HG02884 (cell line): ENCODE results near the gene TPM3.
"Not testable (repeated sequence)": the region's sequence is repeated elsewhere in the genome, so short reads cannot be mapped to it uniquely, and the experiment has no call there.

Experiments used
- ATAC-seq: cut with Tn5 transposase; IDR thresholded peaks from one replicate; pipeline ENCODE4 v1.9.1; 2021; ENCODE audit warnings: mild to moderate bottlenecking, moderate library complexity; ENCODE audit not compliant: unreplicated experiment

Gene TPM3

GRCh38 chr1:154191990-154192461 lies at the start of gene TPM3:
Gene TPM3, minus strand, starts transcription at chr1:154192100. Its CDS starts 82 bp downstream, at chr1:154192018.
- ATAC-seq = no peak

DNA sequence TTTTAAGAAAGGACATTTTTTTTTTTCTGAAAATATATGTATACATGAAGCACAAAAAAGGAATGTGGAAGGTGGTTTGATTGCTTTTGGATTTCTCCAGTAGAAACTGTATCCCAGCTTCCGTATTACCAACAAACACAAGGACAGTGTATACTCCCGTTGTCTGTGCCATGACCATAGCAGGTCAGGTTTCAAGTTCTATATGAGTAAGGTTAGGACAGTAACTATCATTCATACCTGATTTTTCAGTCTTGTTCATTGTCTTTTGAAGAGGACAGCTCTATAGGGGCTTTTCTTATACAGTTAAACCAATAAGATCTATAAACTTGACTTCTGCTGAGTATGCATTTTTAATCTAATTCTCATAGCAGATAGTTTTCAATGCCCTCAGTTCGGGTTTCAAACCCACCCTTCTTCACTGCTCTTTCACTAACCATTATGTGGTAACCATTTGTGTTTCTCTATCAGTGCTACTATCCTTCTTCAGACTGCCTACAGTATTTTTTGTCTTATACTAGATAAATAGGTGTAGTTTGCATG lies 48.5 kb upstream of the TPM3 start:
- no peak for ATAC-seq

- ATAC-seq = no peak
These were observed 47.6 kb upstream of the TPM3 start for GRCh38 chr1:154239491-154239890.

DNA sequence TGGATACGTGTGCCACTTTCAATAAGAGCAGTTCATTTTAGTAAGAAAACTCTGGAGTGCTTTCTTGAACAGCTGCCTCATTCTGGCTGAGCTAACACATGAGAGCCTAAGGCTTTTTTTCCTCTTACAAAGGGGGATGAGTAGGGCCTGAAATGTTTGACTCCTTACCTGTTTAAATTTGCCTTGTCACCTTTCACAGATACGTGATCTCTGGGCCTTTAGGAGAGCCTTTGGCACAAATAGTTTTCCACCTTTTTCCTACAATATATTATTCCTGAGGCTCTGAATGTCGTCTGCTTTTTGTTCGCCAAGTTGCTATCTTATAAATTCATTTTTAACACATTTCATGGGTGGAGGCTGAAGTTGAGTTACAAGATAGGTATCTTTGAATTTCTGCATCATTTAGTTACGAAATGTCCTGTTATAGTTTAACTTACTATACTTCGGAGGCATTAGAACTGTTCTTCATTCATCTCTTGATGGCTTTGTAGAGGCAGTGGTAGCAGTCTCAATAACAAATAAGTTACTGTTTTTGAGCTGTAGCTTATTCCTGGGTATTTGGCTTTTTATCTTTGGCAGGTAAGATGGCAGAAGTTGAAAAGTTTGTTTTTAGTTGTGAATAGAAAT lies 46.1 kb upstream of the TPM3 start:
- ATAC-seq = no peak

DNA sequence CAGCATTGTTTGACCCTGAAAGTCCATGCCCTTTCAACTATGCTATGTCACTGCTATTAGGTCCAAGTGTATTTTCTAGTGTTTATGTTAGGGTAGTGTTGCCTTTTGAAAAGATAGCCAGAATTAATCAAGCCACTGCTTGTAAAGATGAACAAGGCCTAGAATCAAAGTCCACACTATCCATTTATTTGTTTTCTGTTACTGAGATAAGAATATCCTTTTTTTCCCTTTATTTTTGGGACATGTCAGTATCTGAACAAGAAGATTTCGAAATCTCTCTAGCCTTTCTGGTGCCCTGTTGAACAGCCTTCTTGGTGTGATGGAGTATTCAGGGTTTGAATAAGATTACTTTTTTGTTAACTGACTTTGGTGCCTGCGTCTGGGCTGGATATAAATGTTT lies 45.5 kb upstream of the TPM3 start:
- ATAC-seq = no peak

- ATAC-seq = no peak
These were observed 45.0 kb upstream of the TPM3 start for GRCh38 chr1:154236855-154237254.

GRCh38 chr1:154233127-154233526 lies 41.2 kb upstream of the TPM3 start:
- not testable (repeated sequence) for ATAC-seq

GRCh38 chr1:154231112-154231511 lies 39.2 kb upstream of the TPM3 start:
- ATAC-seq = not testable (repeated sequence)

GRCh38 chr1:154225370-154225769 lies 33.5 kb upstream of the TPM3 start:
- no peak for ATAC-seq

- ATAC-seq = no peak
These were observed 31.7 kb upstream of the TPM3 start for GRCh38 chr1:154223621-154224020.

- no peak for ATAC-seq
These were observed 31.0 kb upstream of the TPM3 start for GRCh38 chr1:154222918-154223317.

DNA sequence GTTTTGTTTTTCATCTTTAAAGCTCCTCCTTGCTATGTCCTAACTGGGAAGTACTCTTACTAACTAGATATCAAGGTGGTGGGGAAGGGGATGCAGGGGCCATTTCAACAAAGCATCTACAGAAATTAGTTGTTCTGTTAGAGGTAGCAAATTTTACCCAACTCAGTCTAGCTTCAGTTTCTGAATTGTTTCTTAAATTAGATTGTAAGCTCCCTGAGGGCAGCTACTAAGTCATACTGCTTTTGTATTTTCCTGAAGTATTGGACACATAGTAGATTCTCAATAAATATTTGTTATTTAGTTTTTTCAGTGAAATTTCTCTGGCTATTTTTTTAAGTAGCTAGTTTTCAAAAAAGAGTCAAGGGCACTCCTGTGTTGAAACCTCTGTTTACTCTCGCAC lies 30.6 kb upstream of the TPM3 start:
- ATAC-seq = no peak

DNA sequence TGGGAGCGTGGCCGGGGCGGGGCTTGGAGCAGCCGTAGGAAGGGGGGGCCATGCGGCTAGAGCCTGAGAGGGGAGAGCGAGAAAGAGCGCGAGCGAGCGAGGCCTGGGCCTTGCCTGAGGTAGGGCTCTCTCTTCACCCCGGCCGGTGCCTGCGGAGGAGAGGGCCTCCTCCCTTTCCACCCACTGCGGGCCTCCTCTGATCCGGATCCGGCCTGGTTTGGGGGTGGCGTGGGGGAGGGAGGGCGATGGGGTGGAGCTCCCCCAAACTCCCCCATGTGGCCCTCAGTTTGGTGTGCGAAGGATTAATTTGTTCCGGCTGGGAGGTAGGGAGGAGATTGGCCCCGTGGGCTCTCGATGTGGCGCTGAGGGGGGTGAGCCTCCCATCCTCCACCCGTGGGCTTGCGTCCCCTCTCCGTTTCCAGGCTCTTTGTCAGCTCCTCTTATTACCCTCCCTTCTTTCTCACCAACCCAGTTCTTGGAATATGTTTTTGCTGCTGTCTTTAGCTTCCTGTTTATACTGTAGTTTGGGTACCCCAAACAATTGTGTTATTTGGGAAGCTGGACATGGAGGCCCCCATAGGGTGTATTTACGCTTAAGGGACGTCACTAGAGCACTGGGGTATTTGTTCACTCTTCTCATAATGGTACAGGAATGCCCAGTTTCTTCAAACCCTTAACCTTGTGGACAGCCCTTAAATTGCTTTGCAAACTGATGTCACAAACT lies 29.5 kb upstream of the TPM3 start:
- peak; percentile 22 for ATAC-seq

DNA sequence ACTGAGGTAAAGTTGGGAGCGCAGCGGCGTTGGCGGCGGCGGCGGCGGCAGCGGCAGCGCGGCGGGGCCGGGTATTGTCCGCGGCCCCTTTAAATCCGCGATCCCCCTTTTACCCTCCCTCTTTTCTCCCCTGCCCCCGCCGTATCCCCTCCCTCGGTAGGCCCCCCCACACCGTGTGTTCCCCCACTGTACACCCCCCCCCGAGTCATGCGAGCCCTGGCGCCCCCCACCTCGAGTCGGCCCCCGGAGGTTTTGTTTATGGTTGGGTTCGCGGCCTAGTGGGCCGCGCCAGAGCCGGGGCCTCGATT lies 29.0 kb upstream of the TPM3 start:
- ATAC-seq = no peak

DNA sequence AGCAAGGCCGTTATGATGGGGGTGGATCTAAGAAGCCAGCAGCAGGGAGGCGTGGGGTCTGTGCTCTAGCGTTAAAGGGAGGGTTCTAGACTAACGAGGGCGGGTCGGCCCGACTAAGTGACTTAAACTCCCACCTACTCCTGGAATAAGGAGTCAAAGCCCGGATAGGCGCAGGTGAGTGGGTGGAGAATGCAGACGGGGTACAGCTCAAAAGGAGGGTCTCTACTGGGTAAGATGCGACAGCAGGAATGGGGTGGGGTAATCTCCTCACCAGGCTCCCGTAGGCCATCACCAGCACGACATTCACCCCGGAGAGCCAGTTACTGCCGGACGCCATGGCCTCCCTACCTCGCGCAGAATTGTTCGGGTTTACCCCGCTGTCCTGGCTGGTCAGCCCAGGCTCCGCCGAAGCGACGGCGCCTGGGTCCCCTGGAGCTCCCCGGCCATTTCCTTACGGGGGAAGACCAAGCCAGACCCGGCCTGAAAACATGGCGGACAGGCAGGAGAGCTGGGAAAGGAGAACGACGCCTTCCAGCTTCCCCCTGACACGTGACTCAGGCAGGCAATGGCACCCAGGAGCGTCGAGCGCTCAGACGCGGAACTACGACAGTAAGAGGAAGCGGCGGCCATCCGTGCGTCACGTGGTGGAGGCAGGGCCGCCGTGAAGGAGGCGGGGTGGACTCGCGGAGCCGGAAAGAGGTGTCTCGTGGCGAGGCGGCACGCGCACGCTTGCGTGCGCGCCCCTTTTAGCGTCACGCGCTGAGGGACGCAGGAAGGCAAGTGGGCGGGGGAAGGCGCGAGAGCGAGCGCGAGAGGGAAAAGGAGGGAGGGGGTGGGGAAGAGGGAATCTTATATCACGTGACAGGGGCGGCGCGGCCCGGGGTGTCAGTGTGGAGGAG lies 28.4 kb upstream of the TPM3 start, which contains the start of gene UBAP2L:
TSS of gene UBAP2L (plus strand) at position 885 of the 899 bp plus-strand sequence. CDS start 4,169 bp downstream, outside the sequence.
- ATAC-seq = peak; percentile 85

- no peak for ATAC-seq
These were observed 27.6 kb upstream of the TPM3 start for GRCh38 chr1:154219541-154219940.

DNA sequence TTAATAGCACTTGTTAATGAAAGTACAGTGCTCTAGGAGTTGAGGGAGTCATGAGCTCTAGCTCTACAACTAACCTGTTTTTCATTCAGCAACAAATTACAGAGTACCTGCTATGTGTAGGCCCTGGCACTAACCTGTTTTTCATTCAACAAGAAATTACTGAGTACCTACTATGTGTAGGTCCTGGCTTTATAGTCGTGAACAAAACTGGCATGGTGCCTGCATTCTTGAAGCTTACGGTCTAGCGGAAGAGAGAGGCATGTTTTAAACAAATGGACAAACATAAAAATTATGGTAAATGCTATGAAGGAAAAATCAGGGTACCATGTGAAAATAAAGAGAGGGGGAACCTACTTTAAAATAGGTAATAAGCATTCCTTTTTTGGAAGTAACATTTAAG lies 26.6 kb upstream of the TPM3 start:
- ATAC-seq = no peak

GRCh38 chr1:154213274-154213673 lies 21.4 kb upstream of the TPM3 start:
- ATAC-seq = no peak

DNA sequence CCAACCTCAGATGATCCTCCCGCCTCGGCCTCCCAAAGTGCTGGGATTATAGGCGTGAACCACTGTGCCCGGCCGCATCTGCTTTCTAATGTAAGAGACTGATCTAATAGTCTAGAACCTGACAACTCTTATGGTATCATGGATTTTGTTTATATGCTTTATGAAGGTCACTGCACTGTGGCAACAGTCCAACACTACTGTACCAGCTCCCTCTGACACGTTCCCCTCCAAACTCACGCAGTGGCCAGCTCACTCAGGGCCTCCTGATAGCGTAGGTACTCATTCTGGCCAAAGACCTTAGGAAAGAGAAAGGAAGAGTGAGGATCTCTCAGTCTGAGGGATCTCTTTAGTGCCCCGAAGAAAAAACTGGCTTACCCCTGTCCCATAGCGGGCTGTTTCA lies 20.2 kb upstream of the TPM3 start:
- ATAC-seq = no peak

DNA sequence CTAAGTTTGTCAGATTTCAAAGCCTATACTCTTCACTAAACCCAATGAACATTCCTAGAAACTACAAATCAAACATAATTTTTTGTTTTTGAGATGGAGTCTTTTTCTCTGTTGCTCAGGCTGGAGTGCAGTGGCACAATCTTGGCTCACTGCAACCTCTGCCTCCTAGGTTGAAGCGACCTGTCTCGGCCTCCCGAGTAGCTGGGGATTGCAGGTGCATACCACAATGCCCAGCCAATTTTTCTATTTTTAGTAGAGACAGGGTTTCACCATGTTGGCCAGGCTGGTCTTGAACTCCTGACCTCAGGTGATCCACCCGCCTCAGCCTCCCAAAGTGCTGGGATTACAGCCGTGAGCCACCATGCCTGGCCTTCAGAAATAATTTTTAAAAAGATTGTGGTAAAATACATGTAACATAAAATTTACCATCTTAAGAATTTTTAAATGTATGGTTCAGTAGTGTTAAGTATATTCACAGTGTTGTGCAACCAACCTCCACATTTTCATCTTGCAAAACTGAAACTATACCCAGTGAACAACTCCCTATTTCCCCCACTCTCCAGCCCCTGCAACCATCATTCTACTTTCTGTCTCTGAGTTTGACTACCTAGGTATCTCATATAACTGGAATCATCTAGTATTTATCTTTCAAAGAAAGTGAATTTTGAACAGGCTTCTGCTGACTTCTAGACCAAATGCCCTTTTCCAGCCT lies 16.9 kb upstream of the TPM3 start:
- ATAC-seq = no peak

DNA sequence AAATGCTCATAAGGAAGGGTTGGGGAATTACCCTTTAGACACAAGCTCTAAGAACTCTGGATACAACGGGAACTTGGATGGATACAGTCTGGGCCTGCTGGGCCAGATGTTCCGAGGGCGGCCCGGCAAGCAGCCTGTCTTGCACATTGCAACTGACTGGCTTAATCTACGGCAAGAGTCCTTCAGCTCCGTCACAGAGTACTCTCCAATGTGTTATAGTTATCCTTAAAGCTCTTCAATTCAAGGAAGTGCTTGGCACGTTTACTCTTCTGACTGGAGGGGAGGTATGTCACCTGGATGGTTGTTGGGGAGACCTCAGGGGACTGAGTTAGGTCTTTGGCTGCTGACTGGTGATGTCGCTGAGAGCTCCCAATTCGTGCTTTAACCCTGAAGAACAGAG lies 15.4 kb upstream of the TPM3 start:
- no peak for ATAC-seq
